ENCODE measurements around the gene SPANXN4.

The SPANXN4 gene, protein sequence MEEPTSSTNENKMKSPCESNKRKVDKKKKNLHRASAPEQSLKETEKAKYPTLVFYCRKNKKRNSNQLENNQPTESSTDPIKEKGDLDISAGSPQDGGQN

DNA sequence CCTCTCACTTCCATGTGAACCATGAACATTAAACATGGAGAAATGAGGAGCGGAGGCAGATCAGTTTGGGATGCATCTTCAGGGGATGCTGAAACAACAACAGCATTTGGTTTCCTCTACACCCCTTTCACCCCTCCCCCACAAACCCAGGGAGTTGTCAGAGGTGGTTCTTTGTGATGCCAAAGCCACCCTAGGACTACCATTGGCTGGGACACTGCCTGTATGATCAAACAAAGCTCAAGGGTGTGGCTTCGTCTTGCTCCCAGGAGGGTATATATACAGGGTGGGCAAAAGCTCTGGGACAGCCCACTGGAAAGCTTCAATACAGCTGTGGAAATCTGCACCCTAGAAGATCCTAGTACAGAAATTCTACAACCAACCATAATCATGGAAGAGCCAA lies at the start of gene SPANXN4:
Gene SPANXN4 (plus strand): TSS at position 301 of the 400 bp plus-strand sequence. CDS start 87 bp downstream, at position 388.
- DNase-seq: no peak

GRCh38 chrX:142977128-142977914 lies 48.4 kb upstream of the SPANXN4 start:
- peak; percentile 12 for DNase-seq

DNA sequence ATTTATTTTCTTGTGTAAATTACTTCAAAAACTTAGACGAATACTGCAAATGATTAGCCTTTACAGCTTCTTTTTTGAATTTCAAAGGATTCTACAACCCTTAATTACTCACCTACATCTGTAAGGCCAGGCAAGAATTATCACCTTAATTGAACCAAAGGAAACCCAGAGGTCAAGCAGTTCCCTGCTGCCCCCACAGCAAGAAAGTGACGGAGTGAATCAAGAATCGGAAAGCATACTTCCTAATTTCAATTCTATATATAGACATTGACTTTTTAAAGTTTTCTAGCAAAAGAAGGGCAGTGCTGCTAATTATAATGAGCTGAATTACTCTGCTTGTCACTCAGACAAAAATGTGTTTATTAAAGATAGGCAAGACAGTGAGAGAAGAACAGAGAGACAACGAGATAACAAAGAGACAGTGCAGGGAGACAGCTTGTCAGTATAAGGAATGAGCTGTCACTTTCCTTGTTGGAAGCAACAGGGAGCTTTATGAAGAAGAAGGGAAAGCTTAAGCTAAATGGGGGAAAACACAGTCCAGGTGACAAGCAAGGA lies 47.5 kb upstream of the SPANXN4 start:
- no peak for DNase-seq

- no peak for DNase-seq
These were observed 43.0 kb upstream of the SPANXN4 start for GRCh38 chrX:142982679-142983078.

DNA sequence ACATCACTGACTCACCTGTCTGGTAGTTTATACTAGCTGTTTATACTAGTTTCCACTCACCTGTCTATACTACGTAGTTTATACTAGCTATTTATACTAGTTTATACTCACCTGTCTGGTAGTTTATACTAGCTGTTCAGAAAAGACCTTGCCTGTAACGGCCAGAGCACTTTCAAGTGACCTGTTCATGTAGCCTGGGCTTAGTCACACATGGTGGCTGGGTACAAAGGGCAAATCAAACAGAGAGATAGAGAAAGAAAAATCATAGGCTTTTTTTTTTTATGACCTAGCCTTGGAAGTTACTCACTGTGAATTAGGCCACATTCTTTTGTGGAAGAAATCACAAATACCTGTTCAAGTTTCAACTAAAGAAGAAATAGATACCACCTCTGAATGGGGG lies 30.7 kb upstream of the SPANXN4 start:
- DNase-seq: peak; percentile 76

GRCh38 chrX:142998447-142999198 lies 27.1 kb upstream of the SPANXN4 start:
- no peak for DNase-seq

DNA sequence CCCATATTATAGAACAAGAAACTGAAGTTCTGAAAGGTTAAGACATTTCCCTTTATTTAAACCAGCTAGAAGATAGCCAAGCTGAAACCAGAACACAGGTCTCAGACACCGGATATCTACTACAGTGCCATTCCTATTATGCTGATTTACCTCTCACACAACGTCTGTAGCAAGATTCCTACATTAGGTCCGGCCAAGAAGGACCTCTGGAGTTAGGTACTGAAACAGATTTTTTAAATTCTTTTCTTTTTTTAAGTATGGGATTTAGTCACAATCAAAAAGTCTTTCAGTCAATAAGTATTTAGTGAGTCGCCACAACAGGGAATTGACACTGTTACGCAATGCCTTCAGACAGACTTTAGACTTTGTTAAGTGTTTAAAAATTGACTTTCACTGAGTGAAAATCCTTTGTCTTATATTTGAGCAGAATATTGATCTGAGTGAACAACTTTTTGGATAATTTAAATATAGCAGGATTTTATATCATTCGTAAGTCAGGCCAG lies 26.5 kb upstream of the SPANXN4 start:
- no peak for DNase-seq

DNA sequence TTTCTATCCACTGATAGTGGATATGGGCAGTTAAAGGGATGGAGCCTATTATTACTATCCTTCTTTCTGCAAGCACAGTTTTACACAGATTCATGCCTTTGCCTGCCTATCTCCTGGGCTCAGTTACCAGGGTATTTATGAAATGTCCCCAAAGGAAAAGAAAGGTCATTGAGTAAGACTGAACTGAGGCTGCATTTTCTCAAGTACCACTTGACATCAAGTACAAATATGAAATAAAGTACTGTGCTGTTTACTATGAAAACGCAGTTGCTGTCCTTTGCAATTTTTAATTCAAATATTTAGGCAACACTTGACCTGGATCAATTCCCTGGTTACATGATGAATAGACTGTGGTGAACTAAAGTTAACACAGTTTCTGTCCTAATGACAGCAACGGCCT lies 23.5 kb upstream of the SPANXN4 start:
- DNase-seq: peak; percentile 78

GRCh38 chrX:143017272-143017671 lies 8.5 kb upstream of the SPANXN4 start:
- no peak for DNase-seq

DNA sequence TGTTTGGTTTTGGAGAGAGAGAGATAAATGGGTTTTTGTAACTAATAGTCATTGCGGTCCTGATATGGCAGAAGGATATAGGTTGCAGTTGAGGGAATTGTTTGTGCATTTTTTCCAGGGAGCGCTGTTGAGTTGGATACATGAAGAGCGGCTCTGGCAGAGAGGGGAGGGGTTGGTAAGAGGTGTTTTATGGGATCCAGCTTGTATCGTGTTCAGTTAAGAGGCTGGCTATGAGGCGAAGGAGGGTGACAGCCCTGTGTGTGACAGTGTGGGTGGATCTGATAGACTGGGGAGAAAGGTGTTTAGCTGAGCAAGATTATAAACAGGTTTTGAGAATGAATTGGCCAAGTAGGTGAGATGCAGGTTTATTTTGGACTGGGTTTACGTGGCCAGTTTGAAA lies 1.5 kb downstream of the SPANXN4 start:
- DNase-seq: no peak

DNA sequence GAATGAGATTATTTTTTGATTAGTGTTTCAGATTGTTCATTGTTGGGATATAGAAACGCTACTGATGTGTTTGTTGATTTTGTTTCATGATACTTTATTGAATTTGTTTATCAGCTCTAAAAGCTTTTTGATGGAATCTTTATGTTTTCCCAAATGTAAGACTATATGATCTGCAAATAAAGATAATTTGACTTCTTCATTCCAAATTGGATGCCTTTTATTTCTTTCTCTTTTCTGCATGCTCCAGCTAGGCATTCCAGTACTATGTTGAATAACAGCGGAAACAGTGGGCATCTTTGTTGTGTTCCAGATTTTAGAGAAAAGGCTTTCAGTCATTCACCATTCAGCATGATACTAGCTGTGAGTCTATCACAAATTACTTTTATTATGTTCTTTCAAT lies 21.8 kb downstream of the SPANXN4 start:
- no peak for DNase-seq

- DNase-seq: no peak
These were observed 32.4 kb downstream of the SPANXN4 start for GRCh38 chrX:143058120-143058519.

- no peak for DNase-seq
These were observed 55.5 kb downstream of the SPANXN4 start for GRCh38 chrX:143081231-143081630.

DNA sequence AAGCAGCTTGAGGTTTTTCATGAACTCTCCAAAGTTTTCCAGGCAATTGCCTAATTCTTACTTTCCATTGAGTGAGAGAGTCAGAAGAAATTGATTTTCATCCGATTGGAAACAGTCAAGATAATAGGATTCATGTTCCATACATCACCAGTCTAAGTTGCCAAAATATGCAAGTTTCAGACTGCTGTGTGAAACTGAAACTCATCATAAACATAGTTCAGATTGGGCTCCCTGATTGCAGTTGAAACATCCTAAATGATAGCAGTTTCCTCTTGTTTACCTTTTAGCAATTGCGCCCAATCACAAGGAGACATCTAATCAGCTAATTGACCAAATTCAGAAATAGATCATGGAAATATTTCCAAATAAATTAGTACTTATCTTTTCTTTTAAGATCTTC lies 56.8 kb downstream of the SPANXN4 start:
- no peak for DNase-seq
